SK-N-SH (cell line): ENCODE data around the gene S100B.

ENCODE experiments used
- CHD2 ChIP-seq: fragments of 150-350 bp; IDR thresholded peaks from 2 replicates; pipeline ENCODE4 v1.6.1; 2018; ENCODE audit warnings: low read length; ENCODE audit not compliant: partially characterized antibody
- EP300 ChIP-seq, 2 experiments: IDR thresholded peaks; 2 replicates each; pipeline versions ENCODE4 v1.4.0 to v1.6.1; 2012; ENCODE audit warnings: borderline replicate concordance in 1 of 2, low read depth in 1 of 2, low read length in 1 of 2
- EZH2phosphoT487 ChIP-seq: fragments of 200-600 bp; sonication (generic); IDR thresholded peaks from 2 replicates; pipeline ENCODE4 v1.6.1; 2017; ENCODE audit warnings: low read depth, mixed run types, mild to moderate bottlenecking, antibody characterized with exemption, moderate library complexity, borderline replicate concordance
- GATA2 ChIP-seq: sonication (generic); formaldehyde crosslinking; IDR thresholded peaks from 2 replicates; pipeline ENCODE4 v1.5.0; 2020; ENCODE audit warnings: mild to moderate bottlenecking, missing genetic modification reagents
- NRF1 ChIP-seq: IDR thresholded peaks from 2 replicates; pipeline ENCODE4 v1.6.1; 2012; ENCODE audit warnings: low read depth, mild to moderate bottlenecking, low read length
- POLR2AphosphoS5 ChIP-seq: IDR thresholded peaks from 2 replicates; pipeline ENCODE4 v1.6.1; 2012; ENCODE audit warnings: low read depth, low read length
- RCOR1 ChIP-seq: fragments of 150-350 bp; IDR thresholded peaks from 2 replicates; pipeline ENCODE4 v1.6.1; 2017; ENCODE audit warnings: antibody characterized with exemption, low read length
- RXRA ChIP-seq: IDR thresholded peaks from 2 replicates; pipeline ENCODE4 v1.4.0; 2012; ENCODE audit warnings: low read depth, mild to moderate bottlenecking, borderline replicate concordance
- SIN3A ChIP-seq: IDR thresholded peaks from 2 replicates; pipeline ENCODE4 v1.6.1; 2012; ENCODE audit warnings: low read depth, mild to moderate bottlenecking, low read length, moderate library complexity, borderline replicate concordance
- TAF1 ChIP-seq: IDR thresholded peaks from 2 replicates; pipeline ENCODE4 v1.6.1; 2012; ENCODE audit warnings: low read depth, mild to moderate bottlenecking, low read length, moderate library complexity, borderline replicate concordance
- TCF12 ChIP-seq: IDR thresholded peaks from 2 replicates; pipeline ENCODE4 v1.4.0; 2012
- TEAD4 ChIP-seq: IDR thresholded peaks from 2 replicates; pipeline ENCODE4 v1.4.0; 2012; ENCODE audit warnings: mild to moderate bottlenecking, borderline replicate concordance; ENCODE audit not compliant: insufficient read depth
- TF ChIP-seq, protein P1 (sequence below): fragments of 200-600 bp; sonication (generic); IDR thresholded peaks from 2 replicates; pipeline ENCODE4 v1.6.1; 2017; ENCODE audit warnings: antibody characterized with exemption, mild to moderate bottlenecking, moderate library complexity

DNA sequence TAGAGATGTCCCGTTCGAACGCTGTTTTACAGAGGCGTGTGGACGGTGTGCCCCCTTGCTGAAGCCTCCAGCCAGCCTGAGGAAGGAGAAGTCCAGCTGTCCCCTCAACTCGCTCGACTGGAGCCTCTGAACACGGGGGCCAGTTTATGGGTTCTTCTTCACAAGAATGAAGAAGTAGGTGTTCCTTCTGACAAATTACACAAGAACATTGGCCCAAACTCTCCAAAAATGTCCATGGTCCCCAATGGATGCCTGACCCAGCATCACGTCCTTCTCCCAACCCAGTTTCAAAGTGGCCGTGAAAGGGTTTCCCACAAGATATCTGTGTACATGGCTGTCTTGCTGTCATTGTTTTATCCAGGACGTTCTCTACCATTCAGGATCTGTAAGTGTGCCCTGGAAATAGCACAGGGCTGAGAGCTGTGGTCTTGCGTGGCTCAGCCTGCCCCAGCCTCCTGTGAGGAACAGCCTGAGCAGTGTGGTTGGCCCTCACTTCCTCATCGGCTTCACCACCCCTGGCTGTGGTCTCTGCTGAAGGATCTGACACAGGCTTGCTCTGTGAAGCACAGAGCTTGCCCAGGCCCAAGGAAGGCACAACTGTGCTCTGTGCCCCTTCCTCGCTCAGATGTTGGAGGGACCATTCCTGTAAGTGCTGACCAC is 1.0 kb upstream of the S100B start:
- TF ChIP-seq, protein P1, sequence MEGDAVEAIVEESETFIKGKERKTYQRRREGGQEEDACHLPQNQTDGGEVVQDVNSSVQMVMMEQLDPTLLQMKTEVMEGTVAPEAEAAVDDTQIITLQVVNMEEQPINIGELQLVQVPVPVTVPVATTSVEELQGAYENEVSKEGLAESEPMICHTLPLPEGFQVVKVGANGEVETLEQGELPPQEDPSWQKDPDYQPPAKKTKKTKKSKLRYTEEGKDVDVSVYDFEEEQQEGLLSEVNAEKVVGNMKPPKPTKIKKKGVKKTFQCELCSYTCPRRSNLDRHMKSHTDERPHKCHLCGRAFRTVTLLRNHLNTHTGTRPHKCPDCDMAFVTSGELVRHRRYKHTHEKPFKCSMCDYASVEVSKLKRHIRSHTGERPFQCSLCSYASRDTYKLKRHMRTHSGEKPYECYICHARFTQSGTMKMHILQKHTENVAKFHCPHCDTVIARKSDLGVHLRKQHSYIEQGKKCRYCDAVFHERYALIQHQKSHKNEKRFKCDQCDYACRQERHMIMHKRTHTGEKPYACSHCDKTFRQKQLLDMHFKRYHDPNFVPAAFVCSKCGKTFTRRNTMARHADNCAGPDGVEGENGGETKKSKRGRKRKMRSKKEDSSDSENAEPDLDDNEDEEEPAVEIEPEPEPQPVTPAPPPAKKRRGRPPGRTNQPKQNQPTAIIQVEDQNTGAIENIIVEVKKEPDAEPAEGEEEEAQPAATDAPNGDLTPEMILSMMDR, result no peak
- no peak for TF ChIP-seq TEAD4
- no peak for TF ChIP-seq SIN3A
- TF ChIP-seq POLR2AphosphoS5, result no peak
- TF ChIP-seq EP300 (IDR thresholded peaks at IDR 0.05; ENCODE audit: borderline replicate concordance in 1 of 2, low read depth in 1 of 2, low read length in 1 of 2), result no peak
- no peak for TF ChIP-seq NRF1
- no peak for TF ChIP-seq RCOR1
- no peak for TF ChIP-seq EZH2phosphoT487
- no peak for TF ChIP-seq CHD2
- no peak for TF ChIP-seq TCF12
- TF ChIP-seq TAF1, result no peak
- no peak for TF ChIP-seq GATA2 (CRISPR knock-in tag)
- no peak for TF ChIP-seq RXRA
